GM20431 (cell line): ENCODE measurements around the gene HIP1R.
"Not testable (repeated sequence)": the region's sequence is repeated elsewhere in the genome, so short reads cannot be mapped to it uniquely, and the experiment has no call there.

Source experiments
- in situ Hi-C: fragments of 300-500 bp; cut with MseI, MboI; formaldehyde crosslinking; loops from one replicate; pipeline ENCODE4 v1.15.0; 2020; ENCODE audit warnings: low sequenced_read_pairs; ENCODE audit not compliant: unreplicated experiment

Gene HIP1R

GRCh38 chr12:122886851-122887818 is 51.9 kb downstream of the HIP1R start:
- in situ Hi-C loops = no loop called here

- in situ Hi-C loops = no loop called here
Measured at GRCh38 chr12:122887819-122888212, 52.6 kb downstream of the HIP1R start.

- in situ Hi-C loops = no loop called here
Measured at GRCh38 chr12:122888232-122888752, 53.0 kb downstream of the HIP1R start.

- in situ Hi-C loops = no loop called here
Measured at GRCh38 chr12:122889761-122890520, 54.7 kb downstream of the HIP1R start.

GRCh38 chr12:122891661-122892525 is 56.6 kb downstream of the HIP1R start:
- in situ Hi-C loops = no loop called here

GRCh38 chr12:122892724-122893123 is 57.5 kb downstream of the HIP1R start:
- in situ Hi-C loops = not testable (repeated sequence)

GRCh38 chr12:122893208-122894153 is 58.2 kb downstream of the HIP1R start:
- in situ Hi-C loops = no loop called here

- in situ Hi-C loops = no loop called here
Measured at GRCh38 chr12:122894193-122895121, 59.2 kb downstream of the HIP1R start.

- in situ Hi-C loops = no loop called here
Measured at GRCh38 chr12:122895320-122895703, 60.1 kb downstream of the HIP1R start.

- in situ Hi-C loops = no loop called here
Measured at GRCh38 chr12:122895704-122896636, 60.7 kb downstream of the HIP1R start, which contains the start of gene VPS37B. Gene VPS37B (minus strand): TSS chr12:122896124. CDS start chr12:122896062, 62 bp downstream.

- in situ Hi-C loops = no loop called here
Measured at GRCh38 chr12:122896662-122897061, 61.4 kb downstream of the HIP1R start.

- in situ Hi-C loops = no loop called here
Measured at GRCh38 chr12:122899887-122900286, 64.6 kb downstream of the HIP1R start.

- in situ Hi-C loops = no loop called here
Measured at GRCh38 chr12:122902854-122903692, 67.8 kb downstream of the HIP1R start.

- in situ Hi-C loops = no loop called here
Measured at GRCh38 chr12:122903693-122904034, 68.4 kb downstream of the HIP1R start.

GRCh38 chr12:122905258-122905657 is 70.0 kb downstream of the HIP1R start:
- in situ Hi-C loops = not testable (repeated sequence)

GRCh38 chr12:122908915-122909314 is 73.7 kb downstream of the HIP1R start:
- in situ Hi-C loops = no loop called here
